H54 (cell line): Measurements from ENCODE around the gene RAB6B.

Source experiments
- DNase-seq: peaks from one replicate; pipeline ENCODE4 v3.0.0; 2011; ENCODE audit warnings: low spot score, mixed read lengths; ENCODE audit not compliant: insufficient read length
- FAIRE-seq: peaks from 3 replicates; lab custom pipeline; 2011; peaks lifted over from hg19 to GRCh38; lab: Jason Lieb, UNC
- POLR2A ChIP-seq: IDR thresholded peaks from 2 replicates; pipeline ENCODE4 v1.6.1; 2011; ENCODE audit warnings: low read depth, mild to moderate bottlenecking, low read length

RAB6B gene

GRCh38 chr3:133841196-133841595 lies 54.5 kb downstream of the RAB6B start:
- FAIRE-seq (no peak), DNase-seq (no peak)
- no peak for TF ChIP-seq POLR2A

DNA sequence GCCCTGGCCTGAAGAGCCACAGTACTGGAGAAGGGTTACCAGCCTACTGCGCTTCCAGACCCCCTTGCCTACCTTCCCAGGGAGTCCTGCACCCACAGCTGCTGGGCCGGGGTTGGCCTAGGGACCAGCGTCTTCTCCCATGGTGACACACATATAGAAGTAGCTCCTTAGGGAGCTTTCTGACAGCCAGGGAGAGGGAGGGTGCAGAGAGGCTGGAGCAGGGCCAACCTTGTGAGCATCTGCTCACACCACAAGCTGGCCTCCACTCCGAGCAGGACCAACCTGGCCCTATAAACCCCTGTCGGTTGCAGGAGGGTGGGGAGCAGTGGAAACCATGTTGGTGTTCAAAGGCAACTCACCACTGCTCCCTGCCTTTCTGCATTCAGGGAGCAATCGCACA lies 54.9 kb downstream of the RAB6B start:
- FAIRE-seq, result no peak
- no peak for DNase-seq

DNA sequence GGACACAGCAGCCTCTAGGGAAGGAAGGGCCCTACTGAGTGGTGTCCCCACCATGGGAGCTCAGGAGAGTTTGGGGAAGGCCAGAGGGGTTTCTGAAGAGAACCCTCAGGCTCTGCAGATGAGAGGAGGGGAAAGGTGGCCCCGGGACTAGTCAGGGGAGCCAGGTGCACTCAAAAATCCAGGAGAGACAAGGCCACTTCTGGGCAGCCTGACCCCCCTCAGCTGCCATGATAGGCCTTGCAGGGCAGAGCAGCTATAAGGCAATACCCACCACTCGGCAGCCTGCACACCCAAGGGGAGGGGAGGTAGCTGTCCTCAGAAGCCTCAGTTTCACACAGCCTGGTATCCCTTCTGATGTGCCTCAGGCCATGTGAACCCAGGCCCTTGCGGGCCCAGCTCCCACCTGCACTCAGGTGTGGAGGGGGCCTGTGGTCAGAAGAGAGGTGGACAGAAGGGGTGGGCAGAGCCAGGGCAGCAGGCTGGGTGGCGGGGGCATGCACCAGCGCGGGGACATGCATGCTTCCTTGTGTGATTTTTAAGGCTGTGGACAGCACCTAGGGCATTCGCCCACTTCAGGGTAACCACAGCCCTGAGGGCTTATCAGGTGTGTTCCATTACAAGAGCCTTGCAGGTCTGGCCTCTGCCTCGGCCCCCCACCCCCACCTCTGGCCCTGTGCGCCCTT lies 55.5 kb downstream of the RAB6B start:
- no peak for TF ChIP-seq POLR2A
- DNase-seq (no peak), FAIRE-seq (no peak)

More for the DNA sequence above, 54.9 kb downstream of the RAB6B start:
- no peak for TF ChIP-seq POLR2A

GRCh38 chr3:133838916-133839800 lies 56.5 kb downstream of the RAB6B start:
- no peak for DNase-seq

DNA sequence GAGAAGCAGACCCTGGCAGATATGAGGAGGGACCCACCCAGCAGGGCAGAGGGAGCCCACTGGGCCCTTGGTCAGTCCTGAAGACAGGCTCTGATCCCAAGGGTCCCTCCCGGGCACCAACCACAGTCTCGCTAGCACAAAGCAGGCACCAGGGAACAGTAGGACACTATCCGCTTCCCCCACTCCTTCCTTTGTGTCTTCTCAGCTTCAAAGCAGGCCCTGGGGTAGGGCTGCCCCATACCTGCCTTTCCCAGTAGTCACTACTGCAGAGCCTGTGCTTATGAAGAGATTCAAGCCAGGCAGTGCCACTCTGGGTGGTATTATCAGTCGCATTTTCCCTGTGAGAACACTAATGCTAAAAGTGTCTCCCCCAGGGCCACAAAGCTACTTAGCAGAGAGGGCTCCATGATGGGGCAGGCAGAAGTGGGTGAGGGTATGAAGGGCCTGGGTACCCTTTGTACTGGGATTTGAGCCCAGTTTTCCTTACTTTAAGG lies 57.3 kb downstream of the RAB6B start:
- DNase-seq (no peak), FAIRE-seq (no peak)
- TF ChIP-seq POLR2A, result no peak

More at GRCh38 chr3:133838916-133839800, 56.5 kb downstream of the RAB6B start:
- TF ChIP-seq POLR2A, result no peak
- FAIRE-seq, result no peak

DNA sequence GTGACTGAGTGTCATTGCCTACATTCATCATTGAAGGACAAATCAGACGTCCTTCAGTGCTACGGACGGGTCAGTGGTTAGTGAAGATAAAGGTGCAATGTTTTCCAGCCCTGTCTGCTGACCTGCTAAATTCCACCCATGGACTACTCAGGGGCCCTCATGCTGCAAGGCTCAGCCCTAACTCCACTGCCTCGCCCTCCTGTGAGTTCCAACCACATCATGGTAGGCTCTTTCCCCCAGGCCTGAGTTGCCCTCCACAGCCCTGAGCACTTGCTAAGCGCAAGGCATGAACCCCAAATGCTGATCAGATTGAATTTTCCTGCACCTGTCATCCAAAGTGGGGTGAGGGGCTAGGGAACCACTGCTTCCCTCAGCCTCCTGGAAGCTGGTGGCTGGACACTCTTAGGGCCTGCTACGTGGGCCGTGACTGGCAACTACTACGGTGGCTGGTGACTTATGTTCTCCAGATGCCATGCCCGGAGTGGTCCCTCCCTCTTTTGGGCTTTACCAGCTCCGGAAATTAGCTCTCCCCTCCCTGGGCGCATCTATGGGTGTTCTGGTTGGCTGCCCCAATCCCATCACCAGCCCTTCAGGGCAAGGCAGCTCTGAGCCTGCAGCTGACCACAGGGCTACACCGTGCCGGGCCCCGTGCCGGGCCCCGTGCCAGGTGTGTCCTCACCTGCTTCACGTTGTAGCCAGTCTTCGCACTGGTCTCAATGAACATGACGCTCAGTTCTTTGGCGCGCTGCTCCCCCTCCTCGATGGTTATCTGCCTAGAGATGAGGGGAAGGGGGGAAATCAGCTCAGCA lies 58.0 kb downstream of the RAB6B start:
- DNase-seq (no peak), FAIRE-seq (no peak)
- no peak for TF ChIP-seq POLR2A

DNA sequence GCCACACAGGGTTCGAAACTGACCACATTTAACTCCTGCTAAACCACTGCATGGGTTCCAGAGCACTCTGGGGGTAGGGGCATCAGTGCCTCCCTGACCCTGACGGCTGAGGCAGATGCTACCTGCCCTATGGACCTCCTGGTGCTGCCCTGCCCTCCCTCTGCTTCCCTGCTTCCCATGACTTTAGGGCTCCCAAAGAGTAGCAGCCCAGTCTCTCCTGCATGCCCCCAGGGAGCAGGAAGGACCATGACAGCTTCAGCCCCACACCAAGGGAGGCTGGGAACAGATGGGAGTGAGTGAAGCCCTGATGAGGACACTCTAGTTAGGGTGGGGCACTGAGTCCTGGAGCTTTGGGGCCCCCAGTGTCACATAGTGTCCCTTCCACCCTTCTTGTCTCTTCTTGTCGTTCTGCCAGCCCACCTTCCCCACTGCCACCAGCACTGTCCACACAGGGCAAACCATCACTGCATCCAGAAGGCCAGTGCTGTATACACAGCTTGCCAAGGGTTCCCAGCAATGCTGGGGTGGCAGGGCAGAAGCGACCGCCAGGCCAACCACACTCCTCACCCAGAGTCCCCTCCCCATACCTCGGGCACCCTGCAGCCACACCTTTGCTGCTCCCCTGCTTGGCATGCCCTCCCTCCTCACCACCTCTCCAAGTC lies 59.1 kb downstream of the RAB6B start:
- no peak for DNase-seq
- FAIRE-seq, result no peak
- no peak for TF ChIP-seq POLR2A

- DNase-seq, result no peak
- no peak for FAIRE-seq
- no peak for TF ChIP-seq POLR2A
These were observed 59.7 kb downstream of the RAB6B start for GRCh38 chr3:133835961-133836360.

GRCh38 chr3:133835418-133835743 lies 60.3 kb downstream of the RAB6B start:
- no peak for TF ChIP-seq POLR2A
- FAIRE-seq (no peak), DNase-seq (no peak)

DNA sequence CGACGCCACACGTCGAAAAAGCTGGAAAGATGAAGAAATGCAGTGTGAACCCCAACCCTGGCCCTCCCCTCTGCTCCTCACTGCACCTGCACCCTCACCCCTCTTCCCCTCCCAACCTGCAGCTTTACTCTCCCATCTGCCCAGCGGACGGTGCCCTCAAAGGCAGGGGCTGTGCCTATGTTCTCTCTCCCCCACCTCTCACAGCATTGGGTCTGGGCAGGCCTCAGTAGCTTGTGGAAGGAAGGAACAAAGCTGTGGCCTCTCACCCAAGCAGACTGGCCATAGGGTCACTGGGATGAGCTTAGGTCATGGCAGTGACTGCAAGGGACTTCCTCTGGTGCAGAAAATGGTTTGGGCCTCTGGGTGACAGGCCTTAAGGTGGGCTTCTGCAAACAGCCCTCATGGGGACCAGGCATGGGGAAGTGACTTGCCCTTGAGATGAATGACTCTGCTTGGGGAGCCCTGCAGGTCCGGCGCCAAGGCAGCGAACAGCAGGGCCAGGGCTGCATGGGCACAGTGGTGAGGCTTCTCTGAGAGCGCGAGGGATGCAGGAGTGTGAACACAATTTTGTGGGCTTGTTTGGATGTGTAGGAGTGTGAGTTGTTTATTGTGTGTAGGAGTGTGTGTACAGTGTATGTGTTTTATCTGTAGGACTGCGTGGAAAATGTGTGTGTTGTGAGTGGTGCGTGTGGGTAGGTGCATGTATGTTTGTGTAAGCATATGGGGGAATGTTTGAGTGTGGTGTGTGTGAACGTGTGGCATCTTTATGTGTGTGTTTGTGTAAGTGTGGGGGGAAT lies 60.9 kb downstream of the RAB6B start:
- TF ChIP-seq POLR2A, result no peak
- no peak for DNase-seq
- no peak for FAIRE-seq

DNA sequence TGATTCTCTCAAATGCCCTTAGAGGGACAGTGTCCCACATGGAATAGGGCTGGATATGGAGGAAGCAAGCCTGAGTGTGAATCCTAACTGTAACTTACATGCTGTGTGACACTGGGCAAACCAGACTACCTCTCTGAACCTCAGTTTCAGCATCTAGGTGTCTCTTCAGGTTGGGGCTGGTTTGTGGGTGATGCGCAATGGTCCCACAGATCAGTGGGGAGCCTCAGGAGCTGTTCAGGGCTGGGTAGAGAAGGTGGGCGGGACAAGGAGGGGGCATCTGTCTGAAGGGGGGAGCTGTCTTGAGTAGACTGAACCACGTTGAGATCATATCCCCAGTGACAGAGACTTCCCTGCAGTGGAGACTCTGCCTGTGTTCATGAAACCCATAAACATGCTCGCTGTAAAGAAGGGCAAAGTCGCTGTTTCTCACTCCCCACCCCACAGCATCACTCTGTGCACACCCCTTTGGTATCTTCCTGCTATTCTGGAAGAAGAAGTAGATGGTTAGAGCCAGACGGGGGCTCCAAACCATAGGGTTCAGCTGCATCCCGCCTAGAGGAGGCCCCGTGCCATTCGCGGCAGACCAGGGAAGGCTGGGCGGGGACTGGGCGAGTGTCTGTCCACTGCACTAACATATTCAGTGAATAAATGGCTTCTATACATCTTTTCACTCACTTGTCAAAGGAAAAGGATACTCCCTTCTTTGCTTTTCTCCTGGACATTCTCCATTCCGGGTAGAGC lies 61.6 kb downstream of the RAB6B start:
- no peak for FAIRE-seq
- TF ChIP-seq POLR2A, result no peak
- DNase-seq, result no peak

DNA sequence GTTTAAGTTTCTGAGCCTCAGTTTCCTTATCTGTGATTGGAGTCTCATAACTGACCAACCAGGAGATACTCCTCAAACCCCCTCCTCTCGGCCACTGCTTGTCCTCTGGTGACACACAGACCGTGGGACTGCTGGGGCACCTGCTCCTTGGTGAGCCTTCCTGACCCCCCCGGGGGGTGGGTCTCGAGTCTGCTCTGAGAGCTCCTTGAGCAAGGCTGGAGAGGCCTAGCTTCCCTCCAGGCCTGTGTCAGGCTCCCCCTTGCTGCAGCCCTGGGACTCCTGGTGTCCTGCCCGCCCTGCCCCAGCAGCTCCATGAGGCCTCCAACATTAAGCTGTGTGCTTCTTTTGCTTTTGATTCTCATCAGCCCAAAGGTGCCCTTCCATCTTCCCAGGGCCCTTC lies 62.4 kb downstream of the RAB6B start:
- no peak for FAIRE-seq
- no peak for DNase-seq
- no peak for TF ChIP-seq POLR2A

GRCh38 chr3:133832802-133833144 lies 62.9 kb downstream of the RAB6B start:
- DNase-seq (no peak), FAIRE-seq (no peak)
- no peak for TF ChIP-seq POLR2A
